GM12878 (cell line): ENCODE measurements around the gene RTN4R.

Experiments
- CEBPB ChIP-seq, 2 experiments: fragments of 150-350 bp in 1 of 2; IDR thresholded peaks; 2 replicates each; pipeline ENCODE4 v1.6.1; 2012 to 2014; ENCODE audit warnings: low read depth in 2 of 2, low read length in 2 of 2, borderline replicate concordance in 1 of 2, inconsistent platforms in 1 of 2
- MEF2A ChIP-seq: IDR thresholded peaks from 2 replicates; pipeline ENCODE4 v1.6.1; 2011; ENCODE audit warnings: low read depth, mild to moderate bottlenecking, low read length, moderate library complexity; ENCODE audit not compliant: insufficient read depth
- POLR2AphosphoS5 ChIP-seq: IDR thresholded peaks from 2 replicates; pipeline ENCODE4 v1.6.1; 2011; ENCODE audit warnings: mild to moderate bottlenecking, low read length, inconsistent platforms
- TF ChIP-seq, protein P1 (sequence below): IDR thresholded peaks from 2 replicates; pipeline ENCODE4 v1.6.1; 2011; ENCODE audit warnings: low read depth, low read length, improper control_type of control experiment, borderline replicate concordance

GRCh38 chr22:20267441-20268278, 458 bp downstream of the RTN4R start:
- TF ChIP-seq POLR2AphosphoS5: no peak
- no peak for TF ChIP-seq CEBPB (IDR thresholded peaks at IDR 0.05; ENCODE audit: borderline replicate concordance in 1 of 2, low read depth in 2 of 2, low read length in 2 of 2)
- TF ChIP-seq, protein P1, sequence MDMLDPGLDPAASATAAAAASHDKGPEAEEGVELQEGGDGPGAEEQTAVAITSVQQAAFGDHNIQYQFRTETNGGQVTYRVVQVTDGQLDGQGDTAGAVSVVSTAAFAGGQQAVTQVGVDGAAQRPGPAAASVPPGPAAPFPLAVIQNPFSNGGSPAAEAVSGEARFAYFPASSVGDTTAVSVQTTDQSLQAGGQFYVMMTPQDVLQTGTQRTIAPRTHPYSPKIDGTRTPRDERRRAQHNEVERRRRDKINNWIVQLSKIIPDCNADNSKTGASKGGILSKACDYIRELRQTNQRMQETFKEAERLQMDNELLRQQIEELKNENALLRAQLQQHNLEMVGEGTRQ: no peak
- TF ChIP-seq MEF2A: no peak
